HepG2 (cell line): Measurements from ENCODE around the gene SLC2A5. TPM values are rescaled to one million over a fixed set of nuclear protein-coding genes. Genes with fewer than 3 reads are reported as not detected.

Source experiments
- ATAC-seq: fragments of 200-7000 bp; cut with Tn5 transposase; 3 replicates; pipeline ENCODE4 v1.9.1; 2020; ENCODE audit warnings: mild to moderate bottlenecking, moderate library complexity
- BruUV-seq: library from RNA; stranded (reverse); fragments of 400-500 nt; replicated peaks from 2 replicates; lab custom pipeline; 2021; lab: Mats Ljungman, UMichigan
- CTCF ChIA-PET: fragments of 300-600 bp; formaldehyde crosslinking; extraction: SDS; loops from one replicate; lab custom pipeline; 2021; ENCODE audit warnings: low total read pairs, inconsistent platforms, low intra/inter-chr PET ratio; lab: Yijun Ruan, JAX
- POLR2A ChIA-PET: fragments of 350-600 bp; sonication (Branson Sonifier 250); formaldehyde crosslinking; loops from one replicate; lab custom pipeline; 2020; ENCODE audit warnings: antibody characterized with exemption, inconsistent platforms; lab: Yijun Ruan, JAX
- DNase-seq: peaks from one replicate; pipeline ENCODE4 v3.0.0-alpha.2; 2015; ENCODE audit warnings: low spot score
- FAIRE-seq: peaks from 3 replicates; lab custom pipeline; 2011; peaks lifted over from hg19 to GRCh38; lab: Jason Lieb, UNC
- H2AFZ ChIP-seq: one replicate; pipeline ENCODE4 v1.6.1; 2011; ENCODE audit warnings: low read length, inconsistent platforms
- H3K27ac ChIP-seq: fragments of 300-600 bp; 3 replicates; pipeline ENCODE4 v1.8.0; 2011; ENCODE audit warnings: mixed run types, mild to moderate bottlenecking, mixed read lengths, low read length, inconsistent platforms; ENCODE audit not compliant: insufficient read depth; ENCODE audit errors: extremely low read length
- H3K27me3 ChIP-seq, 2 experiments: fragments of 200-600 bp in 1 of 2; 2 replicates in 1 of 2; 3 replicates in 1 of 2; pipeline versions ENCODE4 v1.6.0 to v1.8.0; 2011; ENCODE audit warnings: low read length in 2 of 2, mild to moderate bottlenecking in 2 of 2, moderate library complexity in 2 of 2, inconsistent platforms in 1 of 2; ENCODE audit not compliant: insufficient read depth in 2 of 2, control insufficient read depth in 1 of 2
- H3K36me3 ChIP-seq, 2 experiments: fragments of 200-600 bp in 1 of 2; replicated peaks in 1 of 2; 2 replicates in 1 of 2; 3 replicates in 1 of 2; pipeline versions ENCODE4 v1.5.1 to v1.8.0; 2011; ENCODE audit warnings: low read length in 2 of 2, inconsistent platforms in 1 of 2; ENCODE audit not compliant: insufficient read depth in 2 of 2, control insufficient read depth in 1 of 2
- H3K4me1 ChIP-seq: 2 replicates; pipeline ENCODE4 v1.5.1; 2012; ENCODE audit warnings: low read length, inconsistent platforms; ENCODE audit not compliant: insufficient read depth
- H3K4me2 ChIP-seq: 2 replicates; pipeline ENCODE4 v1.6.0; 2011; ENCODE audit warnings: low read depth, low read length, inconsistent platforms
- H3K4me3 ChIP-seq, 3 experiments: fragments of 200-600 bp in 1 of 3; sonication (generic), shearing (Covaris generic) in 1 of 3; replicated peaks in 1 of 3; 2 replicates each; pipeline ENCODE4 v1.5.1; 2011 to 2016; ENCODE audit warnings: low read length in 3 of 3, inconsistent platforms in 2 of 3, low read depth in 2 of 3, mild to moderate bottlenecking in 2 of 3, control low read depth in 1 of 3, mixed read lengths in 1 of 3; ENCODE audit not compliant: insufficient read depth in 1 of 3
- H3K79me2 ChIP-seq: one replicate; pipeline ENCODE4 v1.6.1; 2011; ENCODE audit warnings: low read length, inconsistent platforms; ENCODE audit not compliant: insufficient read depth
- H3K9ac ChIP-seq: 2 replicates; pipeline ENCODE4 v1.6.0; 2011; ENCODE audit warnings: mild to moderate bottlenecking, low read depth, low read length, inconsistent platforms; ENCODE audit not compliant: insufficient read depth
- H3K9me3 ChIP-seq: 2 replicates; pipeline ENCODE4 v1.5.1; 2012; ENCODE audit warnings: mild to moderate bottlenecking, low read length
- H4K20me1 ChIP-seq: 2 replicates; pipeline ENCODE4 v1.6.0; 2011; ENCODE audit warnings: inconsistent platforms, mild to moderate bottlenecking, low read length, moderate library complexity; ENCODE audit not compliant: insufficient read depth
- AFF4 ChIP-seq: sonication (generic); formaldehyde crosslinking; IDR thresholded peaks from 2 replicates; pipeline ENCODE4 v1.4.0; 2020; ENCODE audit warnings: missing genetic modification reagents
- AGO2 ChIP-seq: fragments of 200-400 bp; formaldehyde crosslinking; optimal IDR thresholded peaks from 2 replicates; pipeline ENCODE3; 2017; ENCODE audit warnings: mild to moderate bottlenecking, low read depth, low read length, moderate library complexity
- CENPT ChIP-seq: sonication (generic); formaldehyde crosslinking; IDR thresholded peaks from 2 replicates; pipeline ENCODE4 v1.8.0; 2022; ENCODE audit warnings: low read depth, mild to moderate bottlenecking, moderate library complexity, missing genetic modification reagents
- EEA1 ChIP-seq: sonication (generic); formaldehyde crosslinking; IDR thresholded peaks from 2 replicates; pipeline ENCODE4 v1.5.1; 2020; ENCODE audit warnings: mild to moderate bottlenecking, missing genetic modification reagents, borderline replicate concordance
- GATA4 ChIP-seq: sonication (generic); IDR thresholded peaks from 2 replicates; pipeline ENCODE4 v1.6.1; 2016; ENCODE audit warnings: antibody characterized with exemption, low read depth, borderline replicate concordance
- HMGXB4 ChIP-seq, 2 experiments: sonication (generic) in 1 of 2; formaldehyde crosslinking in 1 of 2; IDR thresholded peaks; 2 replicates each; pipeline versions ENCODE4 v1.4.0 to v1.6.1; 2018 to 2020; ENCODE audit warnings: missing genetic modification reagents in 2 of 2, borderline replicate concordance in 1 of 2, low read depth in 1 of 2, mild to moderate bottlenecking in 1 of 2, missing biosample characterization in 1 of 2
- TFE3 ChIP-seq: IDR thresholded peaks from 2 replicates; pipeline ENCODE4 v1.6.1; 2016
- ZBTB4 ChIP-seq: sonication (generic); formaldehyde crosslinking; IDR thresholded peaks from 2 replicates; pipeline ENCODE4 v1.4.0; 2020; ENCODE audit warnings: missing genetic modification reagents, mild to moderate bottlenecking, borderline replicate concordance
- ZFP37 ChIP-seq: sonication (generic); formaldehyde crosslinking; IDR thresholded peaks from 2 replicates; pipeline ENCODE4 v1.4.0; 2020; ENCODE audit warnings: missing genetic modification reagents, borderline replicate concordance
- ZNF737 ChIP-seq: sonication (generic); formaldehyde crosslinking; IDR thresholded peaks from 2 replicates; pipeline ENCODE4 v1.5.0; 2020; ENCODE audit warnings: missing genetic modification reagents, mild to moderate bottlenecking, borderline replicate concordance
- WGBS: methylation state at CpG from one replicate; pipeline ENCODE4 v1.1.6; 2017; ENCODE audit warnings: low lambda C conversion rate; 5-methylcytosine and 5-hydroxymethylcytosine counted together
- in situ Hi-C: cut with HindIII; loops from 2 replicates; pipeline ENCODE4 v1.10.0; 2017; ENCODE audit warnings: low pct_unique_long_range_greater_than_20kb; ENCODE audit not compliant: extremely low pct_ligation_motif_present
- intact Hi-C: fragments of 100-400 bp; cut with micrococcal nuclease; formaldehyde crosslinking; loops from one replicate; pipeline ENCODE4 v1.10.0; 2022; ENCODE audit not compliant: unreplicated experiment
- polyA plus RNA-seq, 8 experiments: library from polyadenylated mRNA; depleted of rRNA in 3 of 8; stranded (reverse) in 7 of 8; unstranded in 1 of 8; fragments of >200 nt; fragmentation: Illumina TruSeq in 4 of 8; extraction: Trizol in 4 of 8; gene quantifications; 2 replicates each; pipeline versions ENCODE4 v1.2.1 to v1.2.3, GENCODE V29; 2011 to 2016; ENCODE audit warnings: low read depth in 4 of 8, missing spikeins in 1 of 8, mixed read lengths in 1 of 8; ENCODE audit not compliant: insufficient read depth in 1 of 8
- total RNA-seq, 5 experiments: library from RNA; depleted of rRNA; stranded (reverse); fragments of >200 nt; fragmentation: Illumina TruSeq; extraction: Trizol; gene quantifications; 2 replicates each; pipeline ENCODE4 v1.2.3, GENCODE V29; 2016; ENCODE audit warnings: low read depth in 1 of 5

Gene SLC2A5
- total and polyA plus RNA-seq, 2 of the 13 experiments (the other 11 are each of a cell fraction or from before 2014, with no cell fraction given), result 0.04 to 0.54 TPM

GRCh38 chr1:9057851-9058250, 11.6 kb downstream of the SLC2A5 start:
- Histone ChIP-seq H3K9ac (no peak overlapping the region), H3K27ac (no peak overlapping the region), H3K4me3 (no peak overlapping the region), H3K36me3 (no peaks in the 10 kb centered on the region), H3K27me3 (peaks cover 0 to 2% of the 10 kb centered on the region in 2 experiments; a peak in 1 of 5 replicates), H3K79me2 (no peaks in the 10 kb centered on the region), H3K9me3 (no peaks in the 10 kb centered on the region), H2AFZ (no peak overlapping the region), H3K4me1 (peaks cover 20% of the 10 kb centered on the region), H4K20me1 (no peaks in the 10 kb centered on the region), H3K4me2 (no peak overlapping the region)
- 52% methylated on average over 5 of the region's 10 CpGs for WGBS
- DNase-seq (no peak), FAIRE-seq (no peak), ATAC-seq (peak; percentile 32)
- ChIA-PET CTCF (no interaction called here), POLR2A (no interaction called here)
- in situ Hi-C loops (no loop called here), intact Hi-C loops (no loop called here)
- BruUV-seq, result no TSS peak
- TF ChIP-seq AFF4, result no peak
- no peak for TF ChIP-seq ZNF737
- no peak for TF ChIP-seq EEA1 (CRISPR knock-in tag)
- no peak for TF ChIP-seq AGO2
- TF ChIP-seq HMGXB4 (CRISPR knock-in tag; IDR thresholded peaks at IDR 0.05; ENCODE audit: borderline replicate concordance in 1 of 2, low read depth in 1 of 2), result no peak
- no peak for TF ChIP-seq ZBTB4 (CRISPR knock-in tag)
- no peak for TF ChIP-seq CENPT (CRISPR knock-in tag)
- TF ChIP-seq TFE3 (CRISPR knock-in tag), result no peak
- TF ChIP-seq GATA4, result no peak
- no peak for TF ChIP-seq ZFP37 (CRISPR knock-in tag)
